ENCODE results near the gene CYYR1.
"Not testable (repeated sequence)": the region's sequence is repeated elsewhere in the genome, so short reads cannot be mapped to it uniquely, and the experiment has no call there.

Gene CYYR1

DNA sequence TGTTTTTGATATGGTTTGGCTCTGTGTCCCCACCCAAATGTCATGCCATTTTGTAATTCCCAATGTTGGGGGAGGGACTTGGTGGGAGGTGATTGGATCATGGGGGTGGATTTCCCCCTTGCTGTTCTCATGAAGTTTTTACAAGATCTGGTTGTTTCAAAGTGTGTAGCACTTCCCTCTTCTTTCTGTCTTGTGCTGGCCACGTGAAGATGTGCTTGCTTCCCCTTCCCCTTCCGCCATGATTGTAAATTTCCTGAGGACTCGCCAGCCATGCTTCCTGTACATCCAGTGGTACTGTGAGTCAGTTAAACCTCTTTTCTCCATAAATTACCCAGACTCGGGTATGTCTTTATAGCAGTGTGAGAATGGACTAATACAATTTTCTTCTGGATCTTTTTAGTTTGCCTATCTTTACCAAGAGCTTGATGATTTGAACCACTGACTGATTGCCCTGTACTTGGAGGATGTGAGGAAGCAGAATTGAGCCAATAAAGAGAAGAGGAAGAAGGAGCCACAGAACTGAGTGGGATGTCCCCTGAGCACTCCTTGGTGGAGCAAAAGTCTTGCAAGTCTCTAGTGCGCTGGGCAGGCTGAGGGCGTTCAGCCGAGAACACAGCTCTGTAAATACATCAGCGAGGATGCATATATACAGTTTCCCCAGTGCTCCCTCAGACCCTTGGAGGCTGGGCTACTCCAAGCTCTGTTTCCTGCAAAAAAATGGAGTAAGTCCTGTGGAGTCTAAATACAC, 102.6 kb downstream of the CYYR1 start:
- H3K4me3 ChIP-seq (ENCODE audit: control insufficient read depth, low read depth, low read length) = no peak overlapping the region
- TF ChIP-seq, protein P1, sequence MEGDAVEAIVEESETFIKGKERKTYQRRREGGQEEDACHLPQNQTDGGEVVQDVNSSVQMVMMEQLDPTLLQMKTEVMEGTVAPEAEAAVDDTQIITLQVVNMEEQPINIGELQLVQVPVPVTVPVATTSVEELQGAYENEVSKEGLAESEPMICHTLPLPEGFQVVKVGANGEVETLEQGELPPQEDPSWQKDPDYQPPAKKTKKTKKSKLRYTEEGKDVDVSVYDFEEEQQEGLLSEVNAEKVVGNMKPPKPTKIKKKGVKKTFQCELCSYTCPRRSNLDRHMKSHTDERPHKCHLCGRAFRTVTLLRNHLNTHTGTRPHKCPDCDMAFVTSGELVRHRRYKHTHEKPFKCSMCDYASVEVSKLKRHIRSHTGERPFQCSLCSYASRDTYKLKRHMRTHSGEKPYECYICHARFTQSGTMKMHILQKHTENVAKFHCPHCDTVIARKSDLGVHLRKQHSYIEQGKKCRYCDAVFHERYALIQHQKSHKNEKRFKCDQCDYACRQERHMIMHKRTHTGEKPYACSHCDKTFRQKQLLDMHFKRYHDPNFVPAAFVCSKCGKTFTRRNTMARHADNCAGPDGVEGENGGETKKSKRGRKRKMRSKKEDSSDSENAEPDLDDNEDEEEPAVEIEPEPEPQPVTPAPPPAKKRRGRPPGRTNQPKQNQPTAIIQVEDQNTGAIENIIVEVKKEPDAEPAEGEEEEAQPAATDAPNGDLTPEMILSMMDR (IDR thresholded peaks at IDR 0.05; ENCODE audit: control insufficient read depth, insufficient read depth, low read depth, low read length, missing control alignments) = no peak
- no peak for DNase-seq (ENCODE audit: low read depth)

DNA sequence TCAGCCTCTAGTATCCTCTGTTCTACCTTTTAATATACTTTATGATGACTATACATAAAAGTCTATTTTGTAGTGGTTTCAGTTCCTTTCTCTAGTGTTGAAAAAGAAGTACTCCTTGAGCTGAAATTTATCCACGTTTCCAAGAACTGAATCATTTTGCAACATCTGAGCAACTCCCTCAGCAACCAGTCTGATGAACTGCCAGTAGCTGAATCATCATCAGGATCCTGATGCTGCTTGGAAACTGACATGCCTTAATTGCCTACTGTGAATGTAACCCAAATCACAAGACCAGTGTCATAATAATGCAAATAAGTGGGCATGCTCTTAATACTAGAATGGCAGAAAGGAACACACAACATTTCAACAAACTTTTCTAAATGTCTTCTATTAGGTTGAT, 103.3 kb downstream of the CYYR1 start:
- TF ChIP-seq, protein P1 (IDR thresholded peaks at IDR 0.05; ENCODE audit: control insufficient read depth, insufficient read depth, low read depth, low read length, missing control alignments) = no peak
- no peak overlapping the region for H3K4me3 ChIP-seq (ENCODE audit: control insufficient read depth, low read depth, low read length)
- peak; percentile 73 for DNase-seq (ENCODE audit: low read depth)

DNA sequence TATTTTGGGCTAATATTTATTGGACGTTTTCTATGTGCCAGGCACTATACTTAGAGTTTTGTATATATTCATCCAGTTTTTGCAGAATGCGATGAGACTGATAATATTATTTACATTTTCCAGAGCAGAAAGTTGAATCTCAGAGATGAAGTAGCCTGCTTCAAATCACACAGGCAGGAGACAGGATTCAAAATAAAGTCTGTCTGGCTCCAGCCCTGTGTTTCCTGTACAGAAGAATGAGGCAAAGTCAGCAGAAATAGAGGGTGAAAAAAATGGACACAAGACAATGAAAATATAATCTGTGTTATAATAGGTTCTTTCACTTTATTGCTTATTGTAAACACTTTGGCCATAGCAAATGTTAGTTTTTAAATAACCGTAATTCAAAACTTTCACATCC, 107.2 kb downstream of the CYYR1 start:
- DNase-seq (ENCODE audit: low read depth) = no peak
- TF ChIP-seq, protein P1 (IDR thresholded peaks at IDR 0.05; ENCODE audit: control insufficient read depth, insufficient read depth, low read depth, low read length, missing control alignments) = no peak
- no peak overlapping the region for H3K4me3 ChIP-seq (ENCODE audit: control insufficient read depth, low read depth, low read length)

DNA sequence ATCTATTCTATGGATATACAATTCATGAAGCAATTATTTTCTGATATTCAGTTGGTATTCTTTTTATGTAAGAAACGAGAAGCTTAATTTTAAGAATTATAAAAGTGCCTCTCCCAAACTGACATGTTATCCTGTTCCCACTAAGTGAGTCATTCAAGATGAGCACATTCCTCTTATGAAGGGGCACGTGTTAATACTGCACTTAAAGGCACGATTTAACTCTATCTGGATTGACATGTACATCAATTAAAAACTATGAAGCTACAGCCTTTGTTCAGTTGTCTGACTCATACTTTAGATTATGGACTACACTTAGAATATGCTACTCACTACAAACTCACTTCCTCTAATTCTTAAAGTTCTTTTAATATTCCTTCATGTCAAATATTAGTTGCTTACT, 111.6 kb downstream of the CYYR1 start:
- TF ChIP-seq, protein P1 (IDR thresholded peaks at IDR 0.05; ENCODE audit: control insufficient read depth, insufficient read depth, low read depth, low read length, missing control alignments) = no peak
- DNase-seq (ENCODE audit: low read depth) = no peak
- no peak overlapping the region for H3K4me3 ChIP-seq (ENCODE audit: control insufficient read depth, low read depth, low read length)

DNA sequence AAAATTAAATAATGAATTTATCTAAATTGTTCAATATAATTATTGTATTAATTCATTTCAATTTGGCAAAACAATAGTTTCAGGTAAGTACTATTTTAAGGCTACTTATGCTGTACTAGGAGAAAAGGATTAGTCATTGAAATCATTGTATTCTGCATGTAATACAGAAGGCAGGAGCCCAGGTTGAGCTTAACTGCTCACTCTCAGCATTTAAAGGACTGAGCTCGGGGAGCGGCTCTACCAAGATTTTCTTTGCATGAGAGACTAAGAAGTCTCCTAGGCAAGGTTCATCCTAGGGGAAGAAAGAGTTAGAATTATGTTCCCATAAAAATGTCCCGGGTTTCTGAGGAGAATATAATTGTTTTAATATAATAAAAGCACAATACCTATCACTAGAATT, 112.5 kb downstream of the CYYR1 start:
- no peak overlapping the region for H3K4me3 ChIP-seq (ENCODE audit: control insufficient read depth, low read depth, low read length)
- no peak for DNase-seq (ENCODE audit: low read depth)
- TF ChIP-seq, protein P1 (IDR thresholded peaks at IDR 0.05; ENCODE audit: control insufficient read depth, insufficient read depth, low read depth, low read length, missing control alignments) = no peak

DNA sequence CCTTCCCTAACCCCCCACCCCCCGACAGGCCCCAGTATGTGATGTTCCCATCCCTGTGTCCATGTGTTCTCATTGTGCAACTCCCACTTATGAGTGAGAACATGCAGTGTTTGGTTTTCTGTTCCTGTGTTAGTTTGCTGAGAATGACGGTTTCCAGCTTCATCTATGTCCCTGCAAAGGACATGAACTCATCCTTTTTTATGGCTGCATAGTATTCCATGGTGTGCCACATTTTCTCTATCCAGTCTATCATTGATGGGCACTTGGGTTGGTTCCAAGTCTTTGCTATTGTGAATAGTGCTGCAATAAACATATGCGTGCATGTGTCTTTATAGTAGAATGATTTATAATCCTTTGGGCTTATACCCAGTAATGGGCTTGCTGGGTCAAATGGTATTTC, 114.2 kb downstream of the CYYR1 start:
- not testable (repeated sequence) for DNase-seq (ENCODE audit: low read depth); H3K4me3 ChIP-seq (ENCODE audit: control insufficient read depth, low read depth, low read length)

DNA sequence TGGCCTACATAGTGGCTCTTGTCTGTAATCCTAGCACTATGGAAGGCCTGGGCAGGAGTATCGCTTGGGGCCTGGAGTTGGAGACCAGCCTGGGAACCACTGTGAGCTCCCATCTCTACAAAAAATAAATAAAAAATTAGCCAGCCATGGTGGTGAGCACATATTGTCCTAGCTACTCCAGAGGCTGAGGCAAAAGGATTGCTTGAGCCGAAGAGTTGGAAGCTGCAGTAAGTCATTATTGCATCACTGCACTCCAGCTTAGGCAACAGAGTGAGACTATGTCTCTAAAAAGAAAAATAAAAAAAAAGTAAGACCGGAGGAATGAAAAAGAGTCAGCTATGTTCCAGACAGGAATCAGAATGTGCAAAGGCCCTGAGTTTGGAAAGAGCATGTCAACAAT, 115.3 kb downstream of the CYYR1 start:
- no peak overlapping the region for H3K4me3 ChIP-seq (ENCODE audit: control insufficient read depth, low read depth, low read length)
- DNase-seq (ENCODE audit: low read depth) = no peak
- TF ChIP-seq, protein P1 (IDR thresholded peaks at IDR 0.05; ENCODE audit: control insufficient read depth, insufficient read depth, low read depth, low read length, missing control alignments) = no peak
